ENCODE data around the gene OR4D5.

OR4D5 gene

DNA sequence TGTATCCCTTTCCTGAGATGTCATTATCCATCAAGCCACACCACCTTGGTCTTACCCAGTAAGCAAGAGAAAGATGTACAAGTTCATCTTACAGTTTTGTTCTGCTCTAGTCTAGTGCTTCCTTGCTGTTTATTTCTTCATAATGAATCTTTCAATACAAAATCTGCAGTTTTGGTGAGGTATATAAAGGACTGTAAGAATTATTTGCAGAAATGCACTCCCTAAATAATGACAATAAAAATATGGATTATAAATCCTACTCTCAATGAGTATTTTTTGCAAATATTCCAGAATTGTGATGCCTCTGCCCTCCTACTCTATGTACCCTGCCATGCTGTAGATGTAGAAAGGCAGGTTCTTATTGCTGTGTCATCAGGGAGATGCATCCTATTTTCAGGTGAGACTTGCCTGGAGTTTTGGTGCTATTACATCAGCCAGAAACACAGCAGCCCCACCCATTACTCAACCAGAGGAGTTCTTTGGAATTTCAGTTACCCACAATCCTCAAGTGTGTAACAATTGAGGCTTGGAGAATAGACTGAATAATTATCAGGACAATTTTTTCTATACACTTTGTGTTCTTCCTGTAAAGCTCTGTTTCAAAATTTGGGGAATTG, 38.4 kb downstream of the OR4D5 start, which contains the start of gene OR10S1:
OR10S1 (minus strand) TSS at position 51 of the 617 bp plus-strand sequence. CDS start 117 bp downstream, outside the sequence.
- no peaks in the 10 kb centered on the region for H3K27me3 ChIP-seq (ENCODE audit: insufficient read depth, low read length, poor library complexity, severe bottlenecking)
- H4K20me1 ChIP-seq (ENCODE audit: insufficient read depth, low read length, poor library complexity, severe bottlenecking), result no peaks in the 10 kb centered on the region
- H3K9ac ChIP-seq (ENCODE audit: low read depth, low read length, poor library complexity, severe bottlenecking), result no peak within 1 kb of the TSS
- no peak within 1 kb of the TSS for H3K4me3 ChIP-seq (ENCODE audit: low read length, poor library complexity, severe bottlenecking)
- H3F3A ChIP-seq (ENCODE audit: low read depth), result no peaks in the 10 kb centered on the region
- H3K4me2 ChIP-seq (ENCODE audit: low read depth, low read length, poor library complexity, severe bottlenecking), result no peak within 1 kb of the TSS
- H3K79me2 ChIP-seq (ENCODE audit: insufficient read depth, low read length), result no peaks in the 10 kb centered on the region
- TF ChIP-seq, protein P1, sequence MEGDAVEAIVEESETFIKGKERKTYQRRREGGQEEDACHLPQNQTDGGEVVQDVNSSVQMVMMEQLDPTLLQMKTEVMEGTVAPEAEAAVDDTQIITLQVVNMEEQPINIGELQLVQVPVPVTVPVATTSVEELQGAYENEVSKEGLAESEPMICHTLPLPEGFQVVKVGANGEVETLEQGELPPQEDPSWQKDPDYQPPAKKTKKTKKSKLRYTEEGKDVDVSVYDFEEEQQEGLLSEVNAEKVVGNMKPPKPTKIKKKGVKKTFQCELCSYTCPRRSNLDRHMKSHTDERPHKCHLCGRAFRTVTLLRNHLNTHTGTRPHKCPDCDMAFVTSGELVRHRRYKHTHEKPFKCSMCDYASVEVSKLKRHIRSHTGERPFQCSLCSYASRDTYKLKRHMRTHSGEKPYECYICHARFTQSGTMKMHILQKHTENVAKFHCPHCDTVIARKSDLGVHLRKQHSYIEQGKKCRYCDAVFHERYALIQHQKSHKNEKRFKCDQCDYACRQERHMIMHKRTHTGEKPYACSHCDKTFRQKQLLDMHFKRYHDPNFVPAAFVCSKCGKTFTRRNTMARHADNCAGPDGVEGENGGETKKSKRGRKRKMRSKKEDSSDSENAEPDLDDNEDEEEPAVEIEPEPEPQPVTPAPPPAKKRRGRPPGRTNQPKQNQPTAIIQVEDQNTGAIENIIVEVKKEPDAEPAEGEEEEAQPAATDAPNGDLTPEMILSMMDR (conservative IDR thresholded peaks at IDR 0.05; ENCODE audit: low read length), result no peak
- TF ChIP-seq EZH2phosphoT487 (IDR thresholded peaks at IDR 0.05; ENCODE audit: borderline replicate concordance), result no peak
- H3K36me3 ChIP-seq (ENCODE audit: insufficient read depth, low read length), result no peaks in the 10 kb centered on the region
- H3K9me3 ChIP-seq (ENCODE audit: insufficient read depth, low read depth, low read length), result no peaks in the 10 kb centered on the region
- no peaks in the 10 kb centered on the region for H3K9me2 ChIP-seq (replicated peaks; ENCODE audit: low read depth, low read length)
- no peaks in the 10 kb centered on the region for H3K4me1 ChIP-seq (ENCODE audit: insufficient read depth, low read length, poor library complexity, severe bottlenecking)
- no peak within 1 kb of the TSS for H2AFZ ChIP-seq (ENCODE audit: low read length)

DNA sequence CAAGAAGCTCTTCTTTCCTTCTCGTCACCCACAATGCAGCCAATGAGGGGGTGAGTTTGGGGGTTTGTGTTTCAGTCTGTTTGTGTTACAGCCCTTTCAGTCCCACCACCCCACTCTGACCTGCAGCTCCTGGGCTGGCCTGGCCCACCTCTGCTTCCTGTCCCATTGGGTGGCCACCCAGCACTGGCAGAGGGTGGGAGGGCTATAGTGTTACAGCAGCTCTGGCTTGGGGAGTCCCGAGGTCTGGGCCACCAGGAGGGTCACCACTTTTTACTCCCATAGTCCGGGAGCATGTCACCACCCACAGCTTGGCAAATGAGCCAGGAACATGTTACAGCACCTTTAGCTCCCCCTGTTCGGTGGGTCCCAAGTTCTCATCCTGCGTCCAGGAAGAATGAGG, 39.9 kb downstream of the OR4D5 start:
- H3K4me1 ChIP-seq (ENCODE audit: insufficient read depth, low read length, poor library complexity, severe bottlenecking), result no peaks in the 10 kb centered on the region
- H3K9me3 ChIP-seq (ENCODE audit: insufficient read depth, low read depth, low read length), result no peaks in the 10 kb centered on the region
- no peaks in the 10 kb centered on the region for H3K9me2 ChIP-seq (replicated peaks; ENCODE audit: low read depth, low read length)
- no peaks in the 10 kb centered on the region for H3K27me3 ChIP-seq (ENCODE audit: insufficient read depth, low read length, poor library complexity, severe bottlenecking)
- H3K4me2 ChIP-seq (ENCODE audit: low read depth, low read length, poor library complexity, severe bottlenecking), result no peak overlapping the region
- no peak overlapping the region for H3K9ac ChIP-seq (ENCODE audit: low read depth, low read length, poor library complexity, severe bottlenecking)
- H4K20me1 ChIP-seq (ENCODE audit: insufficient read depth, low read length, poor library complexity, severe bottlenecking), result no peaks in the 10 kb centered on the region
- no peaks in the 10 kb centered on the region for H3K36me3 ChIP-seq (ENCODE audit: insufficient read depth, low read length)
- TF ChIP-seq, protein P1 (conservative IDR thresholded peaks at IDR 0.05; ENCODE audit: low read length), result no peak
- TF ChIP-seq EZH2phosphoT487 (IDR thresholded peaks at IDR 0.05; ENCODE audit: borderline replicate concordance), result no peak
- H3K4me3 ChIP-seq (ENCODE audit: low read length, poor library complexity, severe bottlenecking), result no peak overlapping the region
- H3K79me2 ChIP-seq (ENCODE audit: insufficient read depth, low read length), result no peaks in the 10 kb centered on the region
- no peak overlapping the region for H2AFZ ChIP-seq (ENCODE audit: low read length)
- H3F3A ChIP-seq (ENCODE audit: low read depth), result no peaks in the 10 kb centered on the region

Data from Loucy (cell line).